ENCODE results near the gene FAM24B.

FAM24B gene

DNA sequence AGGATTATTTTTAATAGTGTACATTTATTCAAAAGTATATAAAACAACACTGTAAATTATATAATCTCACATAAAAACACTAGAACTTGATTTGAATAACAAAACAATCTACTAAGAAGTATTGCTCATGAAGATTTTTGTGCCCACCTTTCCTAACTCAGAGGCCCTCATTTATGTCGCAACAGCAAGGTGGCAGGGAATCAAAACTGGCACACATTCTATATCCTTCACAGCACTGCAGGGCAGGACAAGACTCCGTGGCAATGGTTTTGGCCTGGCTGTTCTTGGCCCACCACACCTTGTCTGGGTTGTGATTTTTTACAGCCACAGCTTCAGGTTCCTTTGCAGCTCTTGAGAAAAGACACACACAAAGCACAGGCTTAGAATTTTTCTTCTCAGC lies 30.3 kb downstream of the FAM24B start:
- TF ChIP-seq, protein P1, sequence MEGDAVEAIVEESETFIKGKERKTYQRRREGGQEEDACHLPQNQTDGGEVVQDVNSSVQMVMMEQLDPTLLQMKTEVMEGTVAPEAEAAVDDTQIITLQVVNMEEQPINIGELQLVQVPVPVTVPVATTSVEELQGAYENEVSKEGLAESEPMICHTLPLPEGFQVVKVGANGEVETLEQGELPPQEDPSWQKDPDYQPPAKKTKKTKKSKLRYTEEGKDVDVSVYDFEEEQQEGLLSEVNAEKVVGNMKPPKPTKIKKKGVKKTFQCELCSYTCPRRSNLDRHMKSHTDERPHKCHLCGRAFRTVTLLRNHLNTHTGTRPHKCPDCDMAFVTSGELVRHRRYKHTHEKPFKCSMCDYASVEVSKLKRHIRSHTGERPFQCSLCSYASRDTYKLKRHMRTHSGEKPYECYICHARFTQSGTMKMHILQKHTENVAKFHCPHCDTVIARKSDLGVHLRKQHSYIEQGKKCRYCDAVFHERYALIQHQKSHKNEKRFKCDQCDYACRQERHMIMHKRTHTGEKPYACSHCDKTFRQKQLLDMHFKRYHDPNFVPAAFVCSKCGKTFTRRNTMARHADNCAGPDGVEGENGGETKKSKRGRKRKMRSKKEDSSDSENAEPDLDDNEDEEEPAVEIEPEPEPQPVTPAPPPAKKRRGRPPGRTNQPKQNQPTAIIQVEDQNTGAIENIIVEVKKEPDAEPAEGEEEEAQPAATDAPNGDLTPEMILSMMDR (IDR thresholded peaks at IDR 0.05; ENCODE audit: extremely low read depth, insufficient read depth, missing control alignments) = no peak
- in situ Hi-C loops (cut with MboI; ENCODE audit: low pct_unique_long_range_greater_than_20kb, low sequenced_read_pairs, unreplicated experiment) = no loop called here

DNA sequence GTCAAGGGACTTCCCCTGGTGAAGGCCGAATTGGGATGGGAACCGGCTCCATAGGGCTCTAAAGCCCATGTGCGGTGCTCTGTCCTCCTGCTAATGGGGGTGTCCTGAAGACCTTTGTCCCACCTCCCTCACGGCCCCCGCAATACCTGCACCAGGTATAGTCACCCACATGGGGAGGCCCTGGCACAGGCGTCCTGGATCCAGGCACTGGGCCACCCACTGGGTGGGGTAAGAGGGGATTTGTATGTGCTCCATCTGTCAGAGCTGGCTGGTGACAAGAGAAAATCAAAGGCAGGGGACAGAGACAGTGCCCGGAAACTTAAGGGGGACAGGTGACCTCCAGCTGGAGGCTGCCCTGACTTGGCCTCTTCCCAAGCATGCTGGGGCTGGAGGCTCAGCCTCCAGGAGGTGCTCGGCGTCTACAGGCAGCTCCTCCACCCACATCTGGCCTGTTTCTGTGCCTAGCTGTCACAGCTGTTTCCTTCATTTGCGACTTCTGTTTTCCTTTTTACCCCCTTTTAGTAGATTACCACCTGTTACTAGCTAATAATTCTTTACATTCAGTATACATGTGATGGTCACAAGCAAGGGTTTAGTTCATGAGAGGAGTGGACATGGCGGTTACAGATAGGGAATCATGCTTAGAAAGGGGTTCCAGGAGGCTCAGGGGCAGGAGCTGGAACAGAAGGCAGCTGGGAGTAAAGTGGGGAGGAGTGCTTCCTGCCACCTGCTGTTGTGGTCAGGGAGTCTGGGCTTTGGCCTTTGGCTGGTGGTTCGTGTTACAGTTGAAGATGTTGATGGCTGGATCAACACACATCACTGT lies 31.4 kb downstream of the FAM24B start:
- DNase-seq (ENCODE audit: low spot score) = no peak
- TF ChIP-seq, protein P1 (IDR thresholded peaks at IDR 0.05; ENCODE audit: extremely low read depth, insufficient read depth, missing control alignments) = no peak
- in situ Hi-C loops (cut with MboI; ENCODE audit: low pct_unique_long_range_greater_than_20kb, low sequenced_read_pairs, unreplicated experiment) = no loop called here

More for the DNA sequence above, 30.3 kb downstream of the FAM24B start:
- DNase-seq (ENCODE audit: low spot score) = no peak

DNA sequence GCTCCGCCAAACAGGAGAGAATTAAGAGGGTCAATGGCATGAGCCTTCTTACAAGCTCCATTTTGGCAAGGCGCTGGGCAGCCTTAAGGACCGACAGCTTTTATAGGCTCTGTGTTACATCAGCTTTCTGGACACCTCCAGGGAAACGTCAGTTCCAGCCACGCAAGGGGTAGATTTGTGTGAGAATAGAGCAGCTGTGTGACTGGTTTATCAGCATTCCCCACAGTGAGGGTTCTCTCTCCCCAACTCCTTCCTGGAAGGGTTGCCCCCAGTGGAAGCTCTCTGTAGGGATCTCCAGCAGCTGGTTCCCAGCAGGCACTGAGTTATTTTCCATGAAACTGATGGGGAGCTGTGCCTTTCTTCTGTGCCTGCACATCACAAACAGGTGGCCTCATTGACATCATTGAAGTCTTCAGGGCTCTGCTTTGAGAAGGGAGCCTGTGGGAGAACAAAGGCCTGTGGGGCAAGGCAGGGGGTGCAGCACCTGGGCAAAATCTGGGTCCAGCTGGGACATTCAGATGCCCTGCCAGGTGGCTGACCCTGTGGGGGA lies 33.5 kb downstream of the FAM24B start, which contains the start of gene CUZD1:
TSS of gene CUZD1 (minus strand) at position 75 of the 550 bp plus-strand sequence. CDS start at position 61, 14 bp downstream.
- in situ Hi-C loops (cut with MboI; ENCODE audit: low pct_unique_long_range_greater_than_20kb, low sequenced_read_pairs, unreplicated experiment) = no loop called here
- DNase-seq (ENCODE audit: low spot score) = no peak
- TF ChIP-seq, protein P1 (IDR thresholded peaks at IDR 0.05; ENCODE audit: extremely low read depth, insufficient read depth, missing control alignments) = no peak

DNA sequence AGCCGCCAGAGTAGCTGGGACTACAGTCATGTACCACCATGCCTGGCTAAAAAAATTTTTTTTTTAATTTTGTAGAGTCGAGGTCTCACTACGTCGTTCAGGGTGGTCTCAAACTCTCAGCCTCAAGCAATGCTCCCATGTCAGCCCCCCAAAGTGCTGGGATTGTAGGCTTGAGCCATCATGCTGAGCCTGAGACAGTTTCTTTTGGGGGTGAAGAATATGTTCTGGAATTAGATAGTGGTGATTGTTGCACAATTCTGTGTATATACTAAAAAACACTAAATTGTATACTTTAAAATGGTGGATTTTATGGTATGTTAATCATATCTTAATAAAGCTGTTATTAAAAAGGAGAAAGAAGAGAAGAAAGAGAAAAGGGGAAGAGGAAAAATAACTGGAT lies 35.2 kb downstream of the FAM24B start:
- in situ Hi-C loops (cut with MboI; ENCODE audit: low pct_unique_long_range_greater_than_20kb, low sequenced_read_pairs, unreplicated experiment) = no loop called here
- TF ChIP-seq, protein P1 (IDR thresholded peaks at IDR 0.05; ENCODE audit: extremely low read depth, insufficient read depth, missing control alignments) = no peak
- DNase-seq (ENCODE audit: low spot score) = no peak

DNA sequence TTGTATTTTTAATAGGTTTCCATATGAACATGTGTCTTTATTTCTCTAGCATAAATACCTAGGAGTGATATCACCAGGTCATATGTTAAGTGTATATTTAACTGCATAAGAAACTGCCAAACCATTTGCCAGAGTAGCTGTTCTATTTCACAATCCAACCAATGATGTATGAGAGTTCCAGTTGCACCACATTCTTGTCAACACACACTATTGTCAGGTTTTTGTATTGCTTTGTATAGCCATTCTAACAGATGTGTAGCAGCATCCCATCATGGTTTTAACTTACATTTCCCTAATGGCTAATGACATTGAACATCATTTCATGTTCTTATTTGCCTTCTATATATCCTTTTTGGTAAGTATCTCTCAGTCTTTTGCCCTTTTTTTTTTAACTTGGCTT lies 37.8 kb downstream of the FAM24B start:
- in situ Hi-C loops (cut with MboI; ENCODE audit: low pct_unique_long_range_greater_than_20kb, low sequenced_read_pairs, unreplicated experiment) = no loop called here
- DNase-seq (ENCODE audit: low spot score) = no peak
- TF ChIP-seq, protein P1 (IDR thresholded peaks at IDR 0.05; ENCODE audit: extremely low read depth, insufficient read depth, missing control alignments) = no peak

DNA sequence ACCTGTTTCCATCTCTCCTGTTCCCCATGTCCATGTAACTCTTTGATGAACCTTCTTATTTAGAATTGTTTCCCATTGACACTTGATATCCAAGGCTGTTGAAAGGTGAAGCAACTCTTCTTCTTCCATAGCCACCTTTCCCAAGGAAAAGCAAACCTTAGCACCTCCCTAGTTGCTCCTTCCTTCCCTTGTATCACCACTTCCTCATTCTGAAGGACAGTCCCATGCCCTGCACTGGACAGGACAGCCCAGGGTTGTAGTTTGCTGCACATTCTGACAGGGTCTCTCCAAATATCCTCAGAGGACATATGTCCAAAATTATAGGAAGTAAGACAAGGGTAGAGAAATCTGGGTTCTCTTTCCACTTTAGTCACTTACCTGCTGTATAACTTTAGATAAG lies 39.9 kb downstream of the FAM24B start:
- no peak for DNase-seq (ENCODE audit: low spot score)
- in situ Hi-C loops (cut with MboI; ENCODE audit: low pct_unique_long_range_greater_than_20kb, low sequenced_read_pairs, unreplicated experiment) = no loop called here
- TF ChIP-seq, protein P1 (IDR thresholded peaks at IDR 0.05; ENCODE audit: extremely low read depth, insufficient read depth, missing control alignments) = no peak
